GM18498 (cell line): ENCODE data around the gene TNFAIP8L3.

Experiments used
- ATAC-seq: cut with Tn5 transposase; IDR thresholded peaks from one replicate; pipeline ENCODE4 v1.9.1; 2021; ENCODE audit warnings: mild to moderate bottlenecking, moderate library complexity; ENCODE audit not compliant: unreplicated experiment

TNFAIP8L3 gene

GRCh38 chr15:51117270-51117669 is 22.6 kb upstream of the TNFAIP8L3 start:
- no peak for ATAC-seq

- no peak for ATAC-seq
These were observed 19.9 kb upstream of the TNFAIP8L3 start for GRCh38 chr15:51114437-51115119.

GRCh38 chr15:51112078-51112477 is 17.4 kb upstream of the TNFAIP8L3 start:
- ATAC-seq, result no peak

- no peak for ATAC-seq
These were observed 16.4 kb upstream of the TNFAIP8L3 start for GRCh38 chr15:51111061-51111460.

GRCh38 chr15:51110171-51110570 is 15.5 kb upstream of the TNFAIP8L3 start:
- ATAC-seq, result no peak

GRCh38 chr15:51108933-51109550 is 14.3 kb upstream of the TNFAIP8L3 start:
- ATAC-seq, result no peak

GRCh38 chr15:51107612-51108011 is 12.9 kb upstream of the TNFAIP8L3 start:
- ATAC-seq, result no peak

- no peak for ATAC-seq
These were observed 11.8 kb upstream of the TNFAIP8L3 start for GRCh38 chr15:51106481-51106880.

- no peak for ATAC-seq
These were observed 10.8 kb upstream of the TNFAIP8L3 start for GRCh38 chr15:51105430-51106016.

GRCh38 chr15:51104512-51104911 is 9.8 kb upstream of the TNFAIP8L3 start:
- ATAC-seq, result no peak

GRCh38 chr15:51103330-51103729 is 8.6 kb upstream of the TNFAIP8L3 start:
- ATAC-seq, result no peak

GRCh38 chr15:51100785-51101489 is 6.2 kb upstream of the TNFAIP8L3 start:
- ATAC-seq, result no peak

- no peak for ATAC-seq
These were observed 4.5 kb upstream of the TNFAIP8L3 start for GRCh38 chr15:51099185-51099584.

GRCh38 chr15:51098331-51098619 is 3.6 kb upstream of the TNFAIP8L3 start:
- no peak for ATAC-seq

GRCh38 chr15:51097553-51098330 is 3.0 kb upstream of the TNFAIP8L3 start:
- no peak for ATAC-seq

GRCh38 chr15:51096976-51097375 is 2.3 kb upstream of the TNFAIP8L3 start:
- ATAC-seq, result no peak

- no peak for ATAC-seq
These were observed 1.1 kb upstream of the TNFAIP8L3 start for GRCh38 chr15:51095681-51096331.

- ATAC-seq, result no peak
These were observed 684 bp downstream of the TNFAIP8L3 start for GRCh38 chr15:51093839-51094605.

GRCh38 chr15:51093488-51093838 is 1.2 kb downstream of the TNFAIP8L3 start:
- ATAC-seq, result no peak

- no peak for ATAC-seq
These were observed 2.1 kb downstream of the TNFAIP8L3 start for GRCh38 chr15:51092480-51093040.
